PC-3 (cell line): ENCODE data around the gene AKAP8. TPM values are rescaled to one million over a fixed set of nuclear protein-coding genes. Genes with fewer than 3 reads are reported as not detected.

Source experiments
- ATAC-seq: fragments of 200-7000 bp; cut with Tn5 transposase; 2 replicates; pipeline ENCODE4 v1.9.1; 2020; ENCODE audit warnings: mild to moderate bottlenecking, moderate library complexity
- BruUV-seq: library from RNA; stranded (reverse); fragments of 400-500 nt; replicated peaks from 2 replicates; lab custom pipeline; 2021; lab: Mats Ljungman, UMichigan
- CTCF ChIA-PET: fragments of 300-600 bp; sonication (Branson Sonifier 250); formaldehyde crosslinking; loops from one replicate; lab custom pipeline; 2022; ENCODE audit warnings: antibody characterized with exemption; lab: Charles Lee
- POLR2A ChIA-PET: fragments of 300-600 bp; sonication (Branson Sonifier 250); formaldehyde crosslinking; loops from one replicate; lab custom pipeline; 2022; ENCODE audit warnings: antibody characterized with exemption; ENCODE audit not compliant: unreplicated experiment; lab: Charles Lee
- DNase-seq: peaks from one replicate; pipeline ENCODE4 v3.0.0-alpha.2; 2015
- H2AFZ ChIP-seq: fragments of 300-600 bp; sonication (generic); 2 replicates; pipeline ENCODE4 v1.6.0; 2016; ENCODE audit warnings: antibody characterized with exemption, low read length
- H3F3A ChIP-seq: fragments of 300-600 bp; sonication (generic); one replicate; pipeline ENCODE4 v1.6.0; 2017; ENCODE audit warnings: antibody characterized with exemption, low read length, control low read depth, mild to moderate bottlenecking; ENCODE audit not compliant: unreplicated experiment
- H3K27ac ChIP-seq: fragments of 300-600 bp; sonication (generic); 2 replicates; pipeline ENCODE4 v1.5.1; 2016; ENCODE audit warnings: mild to moderate bottlenecking, low read length
- H3K27me3 ChIP-seq: fragments of 300-600 bp; sonication (generic); 2 replicates; pipeline ENCODE4 v1.6.1; 2016; ENCODE audit warnings: low read length, mixed read lengths
- H3K36me3 ChIP-seq: fragments of 300-600 bp; sonication (generic); 2 replicates; pipeline ENCODE4 v1.6.1; 2016; ENCODE audit warnings: low read depth, mixed run types, low read length, mixed read lengths
- H3K4me1 ChIP-seq: fragments of 300-600 bp; sonication (generic); 2 replicates; pipeline ENCODE4 v1.5.1; 2016; ENCODE audit warnings: low read length; ENCODE audit not compliant: insufficient read depth
- H3K4me2 ChIP-seq: fragments of 300-600 bp; sonication (generic); 2 replicates; pipeline ENCODE4 v1.6.0; 2016; ENCODE audit warnings: low read length
- H3K4me3 ChIP-seq: fragments of 300-600 bp; sonication (generic); 2 replicates; pipeline ENCODE4 v1.5.1; 2016; ENCODE audit warnings: mild to moderate bottlenecking, low read length, mixed read lengths
- H3K79me2 ChIP-seq: fragments of 300-600 bp; sonication (generic); 2 replicates; pipeline ENCODE4 v1.6.1; 2017; ENCODE audit warnings: low read length, mixed read lengths
- H3K9ac ChIP-seq: fragments of 300-600 bp; sonication (generic); 2 replicates; pipeline ENCODE4 v1.6.0; 2016; ENCODE audit warnings: mild to moderate bottlenecking, low read length
- H3K9me2 ChIP-seq: fragments of 300-600 bp; sonication (generic); replicated peaks from 2 replicates; pipeline ENCODE4 v1.6.1; 2016; ENCODE audit warnings: mixed run types, low read length, mixed read lengths
- H3K9me3 ChIP-seq: fragments of 300-600 bp; sonication (generic); 2 replicates; pipeline ENCODE4 v1.6.1; 2016; ENCODE audit warnings: low read length, mixed read lengths
- H4K20me1 ChIP-seq: fragments of 300-600 bp; sonication (generic); 2 replicates; pipeline ENCODE4 v1.6.1; 2016; ENCODE audit warnings: low read length, mixed read lengths
- EZH2 ChIP-seq: fragments of 300-600 bp; sonication (generic); IDR thresholded peaks from one replicate; pipeline ENCODE4 v1.6.1; 2017; ENCODE audit warnings: antibody characterized with exemption, mild to moderate bottlenecking, low read length; ENCODE audit not compliant: unreplicated experiment
- EZH2phosphoT487 ChIP-seq: fragments of 300-600 bp; sonication (generic); IDR thresholded peaks from 2 replicates; pipeline ENCODE4 v1.6.1; 2018; ENCODE audit warnings: mild to moderate bottlenecking, antibody characterized with exemption, low read length, borderline replicate concordance
- intact Hi-C: fragments of 100-400 bp; cut with micrococcal nuclease; formaldehyde crosslinking; loops from 2 replicates; pipeline ENCODE4 v1.9.0; 2023
- total RNA-seq: library from RNA; depleted of rRNA; stranded (reverse); fragments of >200 nt; gene quantifications from 2 replicates; pipeline ENCODE4 v1.2.3, GENCODE V29; 2014
- TF ChIP-seq, protein P1 (sequence below): fragments of 300-600 bp; sonication (generic); conservative IDR thresholded peaks from 2 replicates; pipeline ENCODE4 v1.5.1; 2017; ENCODE audit warnings: antibody characterized with exemption, low read depth, mild to moderate bottlenecking, low read length

The AKAP8 gene
- total RNA-seq, 1 experiment from 2014 or later, result 36.3 TPM

DNA sequence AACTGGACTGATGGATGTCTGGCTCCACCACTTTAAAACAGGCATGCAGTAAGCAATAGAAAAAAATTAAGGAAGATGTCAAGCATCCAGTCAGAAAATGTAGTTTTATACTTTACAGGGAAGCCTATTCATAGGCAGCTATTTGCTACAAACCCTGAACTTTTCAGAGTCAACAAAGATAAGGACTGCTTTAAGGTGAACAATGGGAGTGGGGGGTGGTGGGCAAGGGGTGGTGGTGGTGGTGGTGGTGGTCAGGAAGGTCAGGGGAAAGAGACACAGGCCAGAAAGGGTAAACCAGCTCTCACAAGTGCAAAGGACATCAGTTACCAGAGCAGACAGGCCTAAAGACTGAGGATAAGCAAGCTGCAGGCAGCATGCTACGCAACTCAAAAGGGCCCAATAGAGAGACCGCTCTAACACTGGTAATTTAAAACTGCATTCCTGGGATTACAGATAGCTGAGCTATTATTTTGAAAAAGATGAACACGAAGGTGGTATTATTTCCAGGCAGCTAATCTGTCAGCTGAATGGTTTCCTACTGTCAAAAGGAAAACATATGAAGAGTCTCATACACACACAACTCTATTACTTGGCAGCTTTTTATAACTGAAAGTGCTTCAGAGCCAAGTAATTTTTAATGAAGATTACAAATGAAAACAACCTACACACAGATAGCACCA, 62.1 kb downstream of the AKAP8 start:
- TF ChIP-seq, protein P1, sequence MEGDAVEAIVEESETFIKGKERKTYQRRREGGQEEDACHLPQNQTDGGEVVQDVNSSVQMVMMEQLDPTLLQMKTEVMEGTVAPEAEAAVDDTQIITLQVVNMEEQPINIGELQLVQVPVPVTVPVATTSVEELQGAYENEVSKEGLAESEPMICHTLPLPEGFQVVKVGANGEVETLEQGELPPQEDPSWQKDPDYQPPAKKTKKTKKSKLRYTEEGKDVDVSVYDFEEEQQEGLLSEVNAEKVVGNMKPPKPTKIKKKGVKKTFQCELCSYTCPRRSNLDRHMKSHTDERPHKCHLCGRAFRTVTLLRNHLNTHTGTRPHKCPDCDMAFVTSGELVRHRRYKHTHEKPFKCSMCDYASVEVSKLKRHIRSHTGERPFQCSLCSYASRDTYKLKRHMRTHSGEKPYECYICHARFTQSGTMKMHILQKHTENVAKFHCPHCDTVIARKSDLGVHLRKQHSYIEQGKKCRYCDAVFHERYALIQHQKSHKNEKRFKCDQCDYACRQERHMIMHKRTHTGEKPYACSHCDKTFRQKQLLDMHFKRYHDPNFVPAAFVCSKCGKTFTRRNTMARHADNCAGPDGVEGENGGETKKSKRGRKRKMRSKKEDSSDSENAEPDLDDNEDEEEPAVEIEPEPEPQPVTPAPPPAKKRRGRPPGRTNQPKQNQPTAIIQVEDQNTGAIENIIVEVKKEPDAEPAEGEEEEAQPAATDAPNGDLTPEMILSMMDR, result no peak
- TF ChIP-seq EZH2phosphoT487, result no peak
- no peak for TF ChIP-seq EZH2
- Histone ChIP-seq H3K27me3 (no peaks in the 10 kb centered on the region), H3K4me2 (no peak overlapping the region), H3K4me3 (no peak overlapping the region), H3K79me2 (peaks cover 99% of the 10 kb centered on the region), H3F3A (no peaks in the 10 kb centered on the region), H3K9me3 (no peaks in the 10 kb centered on the region), H3K9ac (no peak overlapping the region), H3K27ac (no peak overlapping the region), H3K4me1 (peaks cover 27% of the 10 kb centered on the region), H2AFZ (no peak overlapping the region), H3K36me3 (no peaks in the 10 kb centered on the region), H3K9me2 (no peaks in the 10 kb centered on the region), H4K20me1 (peaks cover 88% of the 10 kb centered on the region)
- POLR2A ChIA-PET, result no interaction called here
- DNase-seq (no peak), ATAC-seq (no peak)
- CTCF ChIA-PET, result no interaction called here
- intact Hi-C loops, result no loop called here
- no TSS peak for BruUV-seq

DNA sequence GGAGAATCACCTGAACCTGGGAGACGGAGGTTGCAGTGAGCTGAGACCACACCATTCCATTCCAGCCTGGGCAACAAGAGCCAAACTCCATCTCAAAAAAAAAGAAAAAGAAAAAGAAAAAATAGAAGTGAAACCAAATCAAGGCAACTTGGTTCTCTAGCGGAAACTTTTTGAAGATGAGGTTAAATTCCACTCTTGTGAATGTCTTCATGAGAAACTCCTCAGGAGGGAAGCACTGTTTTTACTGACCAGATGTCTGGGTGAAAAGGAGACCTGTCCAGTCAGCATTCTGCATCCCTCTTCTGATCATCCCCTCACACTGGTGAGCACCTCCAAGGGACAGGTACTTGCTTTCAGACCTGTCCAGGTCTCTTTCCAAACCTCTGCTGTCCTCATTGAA, 63.1 kb downstream of the AKAP8 start:
- ChIA-PET CTCF (no interaction called here), POLR2A (no interaction called here)
- Histone ChIP-seq H3K9me3 (no peaks in the 10 kb centered on the region), H3K4me1 (peaks cover 27% of the 10 kb centered on the region), H4K20me1 (peaks cover 89% of the 10 kb centered on the region), H3K4me3 (no peak overlapping the region), H2AFZ (no peak overlapping the region), H3K27me3 (no peaks in the 10 kb centered on the region), H3K36me3 (no peaks in the 10 kb centered on the region), H3K79me2 (peaks cover 100% of the 10 kb centered on the region), H3K4me2 (no peak overlapping the region), H3F3A (no peaks in the 10 kb centered on the region), H3K27ac (no peak overlapping the region), H3K9ac (no peak overlapping the region), H3K9me2 (no peaks in the 10 kb centered on the region)
- BruUV-seq, result no TSS peak
- no peak for TF ChIP-seq EZH2
- TF ChIP-seq, protein P1, result no peak
- TF ChIP-seq EZH2phosphoT487, result no peak
- no peak for DNase-seq
- intact Hi-C loops, result no loop called here
- ATAC-seq, result no peak

DNA sequence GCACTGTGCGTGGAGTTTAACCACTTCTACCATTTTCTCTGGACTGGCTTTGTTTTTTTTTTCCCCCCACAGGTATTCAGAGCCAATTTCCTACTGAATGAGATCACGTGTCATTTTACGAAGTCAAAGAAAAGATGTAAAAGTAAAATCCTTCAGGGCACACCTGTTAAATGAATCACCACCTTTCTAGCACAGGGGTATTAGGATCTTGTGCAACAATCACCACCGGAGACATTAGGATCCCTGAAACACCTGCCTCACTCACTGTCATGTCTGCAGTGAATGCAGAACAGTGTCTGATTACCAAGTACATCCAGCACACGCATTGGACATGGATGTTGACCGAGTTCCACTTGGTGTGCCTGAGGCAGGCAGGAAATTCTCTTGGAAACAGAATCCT, 64.5 kb downstream of the AKAP8 start:
- H3K9me2 ChIP-seq, result no peaks in the 10 kb centered on the region
- H3K9me3 ChIP-seq, result no peaks in the 10 kb centered on the region
- TF ChIP-seq EZH2, result no peak
- TF ChIP-seq, protein P1, result no peak
- TF ChIP-seq EZH2phosphoT487, result no peak
- H2AFZ ChIP-seq, result no peak overlapping the region
- BruUV-seq, result no TSS peak
- H3F3A ChIP-seq, result no peaks in the 10 kb centered on the region
- peaks cover 27% of the 10 kb centered on the region for H3K4me1 ChIP-seq
- H3K36me3 ChIP-seq, result no peaks in the 10 kb centered on the region
- ChIA-PET POLR2A (no interaction called here), CTCF (no interaction called here)
- intact Hi-C loops, result no loop called here
- H3K4me3 ChIP-seq, result no peak overlapping the region
- ATAC-seq (peak; percentile 62), DNase-seq (peak; percentile 74)
- H3K4me2 ChIP-seq, result peak overlapping the region; percentile 18
- no peaks in the 10 kb centered on the region for H3K27me3 ChIP-seq
- H4K20me1 ChIP-seq, result peaks cover 85% of the 10 kb centered on the region
- H3K79me2 ChIP-seq, result peaks cover 100% of the 10 kb centered on the region
- peak overlapping the region; percentile 57 for H3K27ac ChIP-seq
- no peak overlapping the region for H3K9ac ChIP-seq
